Measurements from ENCODE around the gene GLIS1.

DNA sequence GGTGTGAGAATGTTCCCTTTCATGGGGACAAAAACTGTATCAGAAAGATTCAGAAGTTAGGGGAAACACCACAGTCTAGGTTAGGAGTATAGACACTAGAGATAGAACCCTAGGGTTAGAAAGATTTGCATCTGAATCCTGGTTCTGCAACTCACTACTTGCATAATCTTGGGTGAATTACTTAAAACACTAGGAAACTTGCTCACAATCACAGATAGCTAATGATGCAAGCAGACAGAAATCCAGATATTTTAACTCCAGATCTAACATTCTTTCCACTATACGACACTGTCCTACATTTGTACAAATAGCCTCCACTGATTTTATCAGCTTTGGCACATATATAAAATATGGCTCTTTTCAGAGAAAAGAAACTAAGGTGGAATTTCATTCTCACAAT is 30.8 kb upstream of the GLIS1 start:
- TF ChIP-seq, protein P1, sequence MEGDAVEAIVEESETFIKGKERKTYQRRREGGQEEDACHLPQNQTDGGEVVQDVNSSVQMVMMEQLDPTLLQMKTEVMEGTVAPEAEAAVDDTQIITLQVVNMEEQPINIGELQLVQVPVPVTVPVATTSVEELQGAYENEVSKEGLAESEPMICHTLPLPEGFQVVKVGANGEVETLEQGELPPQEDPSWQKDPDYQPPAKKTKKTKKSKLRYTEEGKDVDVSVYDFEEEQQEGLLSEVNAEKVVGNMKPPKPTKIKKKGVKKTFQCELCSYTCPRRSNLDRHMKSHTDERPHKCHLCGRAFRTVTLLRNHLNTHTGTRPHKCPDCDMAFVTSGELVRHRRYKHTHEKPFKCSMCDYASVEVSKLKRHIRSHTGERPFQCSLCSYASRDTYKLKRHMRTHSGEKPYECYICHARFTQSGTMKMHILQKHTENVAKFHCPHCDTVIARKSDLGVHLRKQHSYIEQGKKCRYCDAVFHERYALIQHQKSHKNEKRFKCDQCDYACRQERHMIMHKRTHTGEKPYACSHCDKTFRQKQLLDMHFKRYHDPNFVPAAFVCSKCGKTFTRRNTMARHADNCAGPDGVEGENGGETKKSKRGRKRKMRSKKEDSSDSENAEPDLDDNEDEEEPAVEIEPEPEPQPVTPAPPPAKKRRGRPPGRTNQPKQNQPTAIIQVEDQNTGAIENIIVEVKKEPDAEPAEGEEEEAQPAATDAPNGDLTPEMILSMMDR (IDR thresholded peaks at IDR 0.05; ENCODE audit: borderline replicate concordance, extremely low read depth, low read length, poor library complexity, severe bottlenecking): no peak
- no peak for TF ChIP-seq EZH2 (IDR thresholded peaks at IDR 0.05; ENCODE audit: borderline replicate concordance, low read depth, low read length, severe bottlenecking)

Measured in DND-41 (cell line).